Stimulated activated CD8-positive, alpha-beta memory T cell treated with anti-CD3 and anti-CD28 coated beads, Interleukin-15, amount 100 ng/mL, for 4 hours (primary cell): ENCODE results near the gene LPIN1.

Experiments
- DNase-seq, 2 donors: peaks; one replicate each; pipeline ENCODE4 v3.0.0-alpha.2; 2020; ENCODE audit warnings: low read depth in 2 of 2

The LPIN1 gene

DNA sequence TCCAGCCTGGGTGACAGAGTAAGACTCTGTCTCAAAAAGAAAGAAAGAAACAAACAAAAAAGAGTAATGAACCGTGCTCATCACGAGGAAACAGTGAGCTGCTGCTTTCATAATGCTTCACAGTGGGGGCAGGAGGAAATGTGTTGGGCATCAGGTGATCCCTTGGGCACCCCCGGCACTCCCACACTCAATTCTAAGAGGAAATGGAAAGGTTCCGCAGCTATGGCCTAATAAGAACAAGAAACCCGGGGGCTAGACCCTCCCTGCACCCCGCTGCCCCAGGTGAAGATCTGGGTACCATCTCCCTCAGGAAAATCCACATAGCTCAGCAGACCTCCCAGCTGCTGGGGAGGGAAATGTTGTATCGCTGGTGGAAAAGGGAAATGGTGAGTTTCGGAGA lies 118.9 kb downstream of the LPIN1 start:
- DNase-seq, result no peak

DNA sequence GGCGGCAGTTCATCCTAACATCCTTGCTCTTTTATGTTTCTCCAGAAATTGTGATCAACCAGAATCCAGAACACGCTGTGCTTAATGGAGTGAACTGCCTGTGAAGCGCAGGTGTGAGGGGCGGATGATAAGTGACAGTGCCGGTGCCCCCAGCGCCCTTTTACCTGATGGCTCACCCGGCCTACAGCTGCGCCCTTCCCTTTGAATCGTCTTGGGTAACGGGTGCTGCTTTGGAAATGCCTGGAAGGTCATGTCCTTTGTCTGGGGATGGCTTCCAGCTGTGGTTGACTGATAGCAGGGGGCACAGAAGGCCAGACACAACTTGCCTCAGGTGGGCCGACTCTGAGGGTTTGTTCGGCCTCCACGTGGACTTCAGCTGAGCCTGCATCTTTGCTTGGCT lies 119.4 kb downstream of the LPIN1 start:
- no peak for DNase-seq

DNA sequence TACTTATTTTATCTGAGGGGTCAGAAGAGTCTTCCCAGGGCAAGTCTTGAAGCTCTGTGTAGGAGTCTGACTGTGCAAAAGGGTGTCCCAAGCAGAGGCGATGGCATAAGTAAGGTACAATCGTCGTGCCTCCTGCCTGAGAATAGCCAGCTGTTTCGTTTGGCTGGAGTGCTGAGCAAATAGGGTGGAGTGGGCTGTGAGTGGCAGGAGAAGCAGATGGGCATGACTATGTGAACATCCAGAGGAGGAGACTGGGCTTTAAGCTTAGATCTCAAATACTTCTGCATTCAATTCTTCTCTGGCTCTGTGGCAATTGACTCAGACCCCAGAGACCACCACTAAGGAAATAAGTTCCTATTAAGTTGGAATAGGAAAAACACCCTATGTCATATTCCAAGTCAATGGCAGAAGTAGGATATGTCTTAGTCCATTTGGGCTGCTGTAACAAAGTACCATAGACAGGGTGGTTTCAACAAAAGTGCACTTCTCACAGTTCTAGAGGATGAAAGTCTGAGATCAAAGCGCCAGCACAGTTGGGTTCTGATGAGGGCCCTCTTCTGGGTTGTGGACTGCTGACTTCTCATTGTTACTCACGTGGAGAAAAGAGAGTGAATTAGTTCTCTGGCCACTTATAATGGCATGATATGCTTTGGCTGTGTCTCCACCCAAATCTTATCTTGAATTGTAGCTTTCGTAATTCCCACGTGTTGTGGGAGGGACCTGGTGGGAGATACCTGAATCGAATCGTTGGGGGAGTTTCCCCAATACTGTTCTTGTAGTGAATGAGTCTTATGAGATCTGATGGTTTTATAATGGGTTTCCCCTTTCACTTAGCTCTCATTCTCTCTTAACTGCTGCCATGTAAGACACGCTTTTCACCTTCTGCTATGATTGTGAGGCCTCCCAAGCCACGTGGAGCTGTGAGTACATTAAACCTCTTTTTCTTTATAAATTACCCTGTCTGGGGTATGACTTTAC lies 120.2 kb downstream of the LPIN1 start:
- no peak for DNase-seq

DNA sequence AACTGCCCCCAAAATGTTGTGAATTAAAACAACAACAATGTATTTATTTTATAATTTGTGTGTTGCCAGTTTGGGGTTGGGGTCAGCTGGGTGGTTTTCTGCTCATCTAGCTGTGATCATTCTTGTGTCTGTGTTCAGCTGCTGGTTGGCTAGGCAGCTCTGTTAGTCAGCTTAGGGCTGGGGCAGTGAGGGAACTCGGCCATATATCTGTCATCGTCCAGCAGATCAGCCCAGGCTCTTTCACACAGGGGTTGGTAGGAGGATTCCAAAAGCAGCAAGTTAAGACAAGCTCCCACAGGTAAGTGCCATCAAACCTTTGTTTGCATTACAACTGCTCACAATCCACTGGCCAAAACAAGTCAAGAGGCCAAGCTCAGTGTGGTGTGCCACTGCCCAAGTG lies 121.5 kb downstream of the LPIN1 start:
- no peak for DNase-seq

DNA sequence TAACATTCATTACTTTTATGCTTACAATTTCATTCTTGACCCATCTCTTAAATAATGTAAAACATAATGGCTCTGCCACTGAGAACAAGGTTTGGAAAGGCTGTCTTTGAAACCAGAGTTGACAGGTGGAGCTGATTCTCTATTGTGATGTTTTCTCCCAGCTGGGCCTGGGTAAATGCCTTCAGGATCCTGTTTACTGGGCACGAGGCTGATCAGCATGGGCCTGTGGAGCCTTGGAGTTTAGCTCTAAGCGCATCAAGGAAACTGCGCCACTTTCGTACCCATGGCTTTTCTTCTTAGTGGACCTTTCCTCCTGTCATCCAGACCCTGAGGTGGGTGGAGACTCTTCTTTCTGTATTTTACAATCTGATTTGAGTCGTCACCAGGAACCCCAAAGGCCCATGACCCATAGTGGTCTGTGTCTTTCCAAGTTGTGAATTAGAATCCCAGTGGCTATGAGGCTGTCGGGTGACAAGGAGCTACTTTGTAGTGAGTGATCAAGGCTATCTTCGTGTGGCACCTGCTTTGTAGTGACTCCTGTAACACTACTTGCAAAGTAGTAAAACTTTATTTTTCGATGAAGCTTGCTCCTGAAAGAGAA lies 123.1 kb downstream of the LPIN1 start:
- no peak for DNase-seq

DNA sequence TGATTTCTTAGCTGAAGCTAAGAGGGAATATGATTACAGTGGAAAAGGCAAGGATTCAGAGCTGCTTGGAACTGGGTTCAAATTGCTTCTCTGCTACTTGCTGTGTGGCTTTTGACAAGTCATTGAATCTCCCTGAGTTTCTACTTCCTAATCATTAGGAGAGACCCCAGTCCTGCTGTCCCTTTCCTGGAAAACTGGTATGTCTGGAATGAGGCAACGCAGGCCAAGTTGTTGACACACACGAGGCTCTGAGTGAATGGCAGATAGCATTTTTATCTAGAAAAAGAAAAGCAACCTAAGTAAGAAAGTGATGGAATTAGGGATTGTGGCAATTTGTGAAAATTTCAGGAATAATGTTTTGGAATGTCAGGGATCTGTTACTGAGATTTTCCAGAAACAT lies 123.6 kb downstream of the LPIN1 start:
- DNase-seq, result no peak

DNA sequence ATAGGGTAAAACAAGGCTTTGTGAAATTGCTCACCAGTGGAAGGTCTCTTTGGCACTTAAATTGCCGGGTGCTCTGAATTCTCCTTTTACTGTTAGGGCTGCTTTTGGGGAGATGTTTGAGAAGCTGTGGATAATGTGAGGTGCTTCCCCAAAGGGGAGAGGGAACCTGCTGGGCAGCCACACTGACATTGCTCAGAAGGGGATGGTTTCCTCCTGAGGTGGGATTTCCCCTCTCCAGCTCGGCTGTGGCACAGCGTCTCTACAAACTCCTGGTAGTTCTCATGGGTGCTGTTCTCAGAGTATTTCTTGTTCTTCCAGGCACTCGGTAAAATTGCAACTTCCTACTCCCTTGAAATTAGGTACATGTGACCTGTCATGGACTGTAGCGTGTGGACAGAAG lies 124.2 kb downstream of the LPIN1 start:
- no peak for DNase-seq

DNA sequence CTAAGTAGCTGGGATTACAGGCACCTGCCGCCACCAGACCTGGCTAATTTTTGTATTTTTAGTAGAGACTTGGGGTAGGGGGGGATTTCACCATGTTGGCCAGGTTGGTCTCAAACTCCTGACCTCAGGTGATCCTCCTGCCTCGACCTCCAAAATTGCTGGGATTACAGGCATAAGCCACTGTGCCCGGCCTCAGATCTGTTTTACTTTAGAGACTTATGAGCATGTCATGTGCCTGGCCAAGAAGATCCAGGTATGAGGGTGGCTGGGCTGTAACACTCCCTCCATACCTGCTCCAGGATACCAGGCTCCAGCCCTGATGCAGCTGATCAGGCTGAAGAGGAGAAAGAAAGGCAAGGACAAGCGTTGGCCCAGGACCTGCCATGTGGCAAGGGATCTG lies 125.0 kb downstream of the LPIN1 start:
- DNase-seq, result no peak

DNA sequence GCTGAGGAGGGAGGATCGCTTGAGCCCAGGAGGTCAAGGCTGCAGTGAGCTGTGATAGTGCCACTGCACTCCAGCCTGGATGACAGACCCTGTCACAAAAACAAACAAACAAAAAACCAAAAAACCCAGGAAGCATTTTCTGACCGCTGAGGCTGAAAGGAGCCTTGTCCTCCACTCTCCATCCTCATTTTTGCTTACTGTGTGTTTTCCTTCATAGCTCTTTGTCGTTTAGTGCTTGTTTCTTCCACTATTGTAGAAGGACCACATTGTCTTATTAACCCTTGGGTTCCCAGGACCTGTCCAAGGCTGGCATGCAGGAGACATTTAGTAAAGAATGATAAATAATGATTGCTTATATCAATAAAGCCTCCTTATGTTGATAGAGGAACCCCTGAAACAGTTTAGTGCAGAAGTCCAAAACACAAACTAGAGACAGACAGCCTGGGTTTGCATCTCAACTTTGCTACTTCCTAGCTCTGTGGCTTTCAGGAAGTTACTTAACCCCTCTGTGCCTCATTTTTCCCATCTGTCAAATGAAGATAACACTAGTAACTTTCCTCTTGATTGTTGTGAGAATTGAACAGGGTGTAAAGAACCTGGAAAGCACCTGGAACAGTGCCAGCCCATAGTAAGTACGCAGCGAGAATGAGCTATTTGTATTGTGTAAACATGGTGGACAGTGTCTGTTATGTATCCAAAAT lies 126.0 kb downstream of the LPIN1 start:
- DNase-seq, result no peak

DNA sequence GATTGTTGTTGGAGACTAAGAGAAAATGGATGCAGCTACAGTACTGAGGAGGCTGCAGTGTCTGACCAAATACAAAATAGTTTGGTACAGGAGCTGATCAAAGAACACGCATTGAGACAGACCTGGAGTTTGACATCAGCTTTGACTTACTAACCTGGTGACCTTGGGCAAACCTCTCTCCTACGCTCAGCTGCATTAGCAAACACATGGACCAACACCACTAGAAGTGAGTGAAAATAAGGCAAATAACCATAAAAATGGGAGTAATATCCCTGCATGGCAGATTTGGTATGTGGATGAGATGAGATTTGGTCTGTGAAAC lies 126.5 kb downstream of the LPIN1 start:
- no peak for DNase-seq

DNA sequence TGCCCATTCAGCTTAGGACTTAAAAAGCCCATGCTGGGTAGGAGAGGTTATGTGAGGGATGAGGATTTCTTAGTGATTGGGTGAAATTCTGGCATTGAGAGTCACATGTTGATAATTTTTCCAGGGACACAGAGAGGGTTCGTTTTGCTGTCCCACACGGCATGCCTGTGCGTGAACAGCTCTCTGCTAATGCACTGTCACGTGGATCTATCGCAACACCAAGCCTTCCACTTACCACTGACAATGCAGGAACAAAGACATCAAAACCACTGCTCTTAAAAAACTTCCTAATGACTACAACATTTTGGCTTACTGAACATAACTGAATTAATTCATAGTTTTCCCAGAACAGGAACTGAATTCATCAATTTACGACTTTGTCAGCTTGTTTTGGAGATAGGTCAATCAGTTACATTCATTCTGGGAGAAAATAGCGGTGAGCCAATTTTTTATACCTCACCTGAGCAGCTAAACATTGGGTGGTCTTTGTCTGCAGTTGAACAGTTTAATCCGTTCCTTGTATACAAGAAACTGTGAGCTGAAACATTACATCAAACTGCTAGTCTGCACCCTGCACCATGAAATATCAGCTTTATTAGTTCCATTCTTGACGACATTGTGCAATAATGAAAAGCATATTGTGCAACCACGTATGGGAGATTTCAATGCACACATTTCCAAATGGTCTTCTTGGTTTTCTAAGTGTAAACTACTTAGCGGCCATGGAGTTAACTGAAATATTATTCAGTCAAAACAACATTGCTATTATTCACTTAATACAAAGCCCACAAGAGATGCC lies 127.1 kb downstream of the LPIN1 start:
- no peak for DNase-seq

DNA sequence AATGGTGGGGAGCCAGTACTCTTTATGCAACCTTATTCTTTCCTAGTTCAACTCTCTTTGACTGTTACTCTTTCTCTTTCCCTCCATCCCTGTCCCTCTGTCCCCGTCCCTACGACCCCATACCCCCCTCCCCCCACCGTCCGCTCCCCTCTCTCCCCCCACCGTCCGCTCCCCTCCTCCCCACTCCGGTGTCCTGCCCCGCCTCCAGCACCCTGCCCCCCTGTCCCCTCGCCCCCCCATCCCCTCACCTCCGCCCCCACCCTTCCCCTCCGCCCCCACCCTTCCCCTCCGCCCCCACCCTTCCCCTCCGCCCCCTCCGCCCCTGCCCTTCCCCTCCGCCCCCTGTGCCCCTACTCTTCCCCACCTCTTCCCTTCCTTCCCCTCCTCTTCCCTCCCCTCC lies 128.4 kb downstream of the LPIN1 start:
- no peak for DNase-seq

DNA sequence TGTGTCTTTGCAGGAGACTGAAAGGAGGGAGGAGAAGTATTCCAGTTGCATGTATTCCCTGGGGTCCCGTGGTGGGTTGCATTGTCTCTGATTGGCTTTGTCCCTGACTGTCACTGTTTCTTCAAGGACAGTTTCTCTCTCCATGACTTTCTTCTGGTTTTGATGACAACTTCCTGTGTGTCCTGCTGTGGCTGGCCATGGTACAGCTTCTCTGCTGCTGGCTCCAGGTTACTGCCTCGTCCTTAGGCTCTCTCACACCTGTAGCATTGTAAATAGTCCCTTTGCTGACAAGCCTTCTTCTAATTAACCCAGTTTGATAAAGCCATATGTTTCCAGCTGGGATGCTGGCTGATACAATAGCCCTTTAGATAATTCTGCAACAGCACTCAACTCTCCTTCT lies 129.0 kb downstream of the LPIN1 start:
- DNase-seq, result no peak

DNA sequence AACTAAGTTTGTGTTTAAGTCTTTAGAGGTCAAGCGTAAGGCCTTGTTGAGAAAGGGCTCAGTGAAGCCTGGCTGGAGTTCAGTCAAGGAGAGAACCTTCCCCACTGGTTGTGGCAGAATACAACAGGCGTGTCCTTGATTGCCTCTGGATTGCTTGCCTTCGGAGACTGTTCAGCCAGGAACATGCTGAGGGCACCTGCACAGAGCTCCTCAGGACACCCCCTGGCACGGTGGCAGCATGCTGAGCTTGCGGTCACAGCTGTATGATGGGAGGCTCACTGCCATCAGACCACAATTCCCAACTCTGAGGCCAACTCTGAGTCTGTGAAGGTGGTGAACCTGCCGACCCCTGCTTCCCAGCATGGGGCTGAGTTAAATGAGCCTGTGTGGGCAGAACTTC lies 130.0 kb downstream of the LPIN1 start:
- DNase-seq, result no peak

DNA sequence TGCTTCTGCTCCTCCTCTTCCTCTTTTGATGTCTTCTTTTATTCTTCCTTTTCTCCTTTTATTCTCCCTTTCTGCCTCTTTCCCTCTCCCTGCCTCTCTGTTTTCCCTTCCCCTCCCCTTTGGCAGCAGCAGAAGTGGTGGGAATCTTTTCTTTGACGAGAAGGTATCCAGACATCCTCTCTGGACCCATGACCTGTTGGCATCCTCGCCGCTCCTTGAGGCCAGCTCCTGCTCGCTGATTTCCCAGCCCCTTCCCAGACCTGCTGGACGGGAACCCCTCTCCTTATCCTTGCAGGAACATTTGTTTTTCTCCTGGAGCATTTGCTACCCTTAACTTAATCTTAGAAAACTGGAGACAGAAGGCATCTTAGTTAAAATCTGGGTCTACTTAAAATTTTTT lies 130.5 kb downstream of the LPIN1 start:
- DNase-seq, result no peak
